ENCODE data around the gene ZFPM1.
A peak's percentile ranks its signal among the peaks of the same experiment; 100 is the strongest.

Gene ZFPM1

GRCh38 chr16:88460496-88461330, 7.6 kb downstream of the ZFPM1 start:
- Histone ChIP-seq H3K4me1 (ENCODE audit: control insufficient read depth, insufficient read depth, low read length, poor library complexity, severe bottlenecking) (peaks cover 29% of the 10 kb centered on the region), H3K27ac (ENCODE audit: low read depth, low read length, severe bottlenecking) (no peak overlapping the region), H3K36me3 (ENCODE audit: control insufficient read depth, insufficient read depth, low read length) (peaks cover 6% of the 10 kb centered on the region), H3K9me3 (ENCODE audit: control insufficient read depth, low read length) (no peaks in the 10 kb centered on the region), H3K4me3 (ENCODE audit: extremely low read depth, insufficient read depth, low read length, poor library complexity, severe bottlenecking) (no peak overlapping the region)
- 91 to 97% methylated on average over 15 to 18 of the region's 32 CpGs for WGBS, 2 experiments (ENCODE audit: insufficient coverage in 2 of 2)

GRCh38 chr16:88461331-88462269, 8.5 kb downstream of the ZFPM1 start:
- 34 to 64% methylated on average over 15 to 18 of the region's 30 CpGs for WGBS, 2 experiments (ENCODE audit: insufficient coverage in 2 of 2)
- Histone ChIP-seq H3K27ac (ENCODE audit: low read depth, low read length, severe bottlenecking) (peak overlapping the region; percentile 30), H3K9me3 (ENCODE audit: control insufficient read depth, low read length) (no peaks in the 10 kb centered on the region), H3K36me3 (ENCODE audit: control insufficient read depth, insufficient read depth, low read length) (peaks cover 6% of the 10 kb centered on the region), H3K4me1 (ENCODE audit: control insufficient read depth, insufficient read depth, low read length, poor library complexity, severe bottlenecking) (peaks cover 30% of the 10 kb centered on the region), H3K4me3 (ENCODE audit: extremely low read depth, insufficient read depth, low read length, poor library complexity, severe bottlenecking) (no peak overlapping the region)

- 60 to 66% methylated on average over 2 to 8 of the region's 12 CpGs for WGBS, 2 experiments (ENCODE audit: insufficient coverage in 2 of 2)
- H3K9me3 ChIP-seq (ENCODE audit: control insufficient read depth, low read length) = no peaks in the 10 kb centered on the region
- peaks cover 34% of the 10 kb centered on the region for H3K4me1 ChIP-seq (ENCODE audit: control insufficient read depth, insufficient read depth, low read length, poor library complexity, severe bottlenecking)
- no peak overlapping the region for H3K4me3 ChIP-seq (ENCODE audit: extremely low read depth, insufficient read depth, low read length, poor library complexity, severe bottlenecking)
- peaks cover 6% of the 10 kb centered on the region for H3K36me3 ChIP-seq (ENCODE audit: control insufficient read depth, insufficient read depth, low read length)
- H3K27ac ChIP-seq (ENCODE audit: low read depth, low read length, severe bottlenecking) = no peak overlapping the region
Observed at GRCh38 chr16:88462396-88462795, 9.3 kb downstream of the ZFPM1 start.

GRCh38 chr16:88463411-88463810, 10.3 kb downstream of the ZFPM1 start:
- Histone ChIP-seq H3K27ac (ENCODE audit: low read depth, low read length, severe bottlenecking) (no peak overlapping the region), H3K36me3 (ENCODE audit: control insufficient read depth, insufficient read depth, low read length) (no peaks in the 10 kb centered on the region), H3K9me3 (ENCODE audit: control insufficient read depth, low read length) (no peaks in the 10 kb centered on the region), H3K4me1 (ENCODE audit: control insufficient read depth, insufficient read depth, low read length, poor library complexity, severe bottlenecking) (peaks cover 41% of the 10 kb centered on the region), H3K4me3 (ENCODE audit: extremely low read depth, insufficient read depth, low read length, poor library complexity, severe bottlenecking) (no peak overlapping the region)
- 96% methylated on average over 13 to 16 of the region's 16 CpGs for WGBS, 2 experiments (ENCODE audit: insufficient coverage in 2 of 2)

- peak overlapping the region; percentile 66 for H3K27ac ChIP-seq (ENCODE audit: low read depth, low read length, severe bottlenecking)
- 89 to 93% methylated on average over 13 to 17 of the region's 25 CpGs for WGBS, 2 experiments (ENCODE audit: insufficient coverage in 2 of 2)
- H3K4me1 ChIP-seq (ENCODE audit: control insufficient read depth, insufficient read depth, low read length, poor library complexity, severe bottlenecking) = peaks cover 42% of the 10 kb centered on the region
- no peak overlapping the region for H3K4me3 ChIP-seq (ENCODE audit: extremely low read depth, insufficient read depth, low read length, poor library complexity, severe bottlenecking)
- H3K36me3 ChIP-seq (ENCODE audit: control insufficient read depth, insufficient read depth, low read length) = no peaks in the 10 kb centered on the region
- H3K9me3 ChIP-seq (ENCODE audit: control insufficient read depth, low read length) = no peaks in the 10 kb centered on the region
Observed at GRCh38 chr16:88464447-88465318, 11.6 kb downstream of the ZFPM1 start.

- peaks cover 35% of the 10 kb centered on the region for H3K4me1 ChIP-seq (ENCODE audit: control insufficient read depth, insufficient read depth, low read length, poor library complexity, severe bottlenecking)
- H3K9me3 ChIP-seq (ENCODE audit: control insufficient read depth, low read length) = no peaks in the 10 kb centered on the region
- peak overlapping the region; percentile 66 for H3K27ac ChIP-seq (ENCODE audit: low read depth, low read length, severe bottlenecking)
- WGBS, 2 experiments (ENCODE audit: insufficient coverage in 2 of 2) = 91 to 97% methylated on average over 18 to 21 of the region's 22 CpGs
- H3K36me3 ChIP-seq (ENCODE audit: control insufficient read depth, insufficient read depth, low read length) = no peaks in the 10 kb centered on the region
- no peak overlapping the region for H3K4me3 ChIP-seq (ENCODE audit: extremely low read depth, insufficient read depth, low read length, poor library complexity, severe bottlenecking)
Observed at GRCh38 chr16:88465387-88465983, 12.4 kb downstream of the ZFPM1 start.

GRCh38 chr16:88466175-88466862, 13.2 kb downstream of the ZFPM1 start:
- Histone ChIP-seq H3K27ac (ENCODE audit: low read depth, low read length, severe bottlenecking) (no peak overlapping the region), H3K4me3 (ENCODE audit: extremely low read depth, insufficient read depth, low read length, poor library complexity, severe bottlenecking) (no peak overlapping the region), H3K36me3 (ENCODE audit: control insufficient read depth, insufficient read depth, low read length) (no peaks in the 10 kb centered on the region), H3K4me1 (ENCODE audit: control insufficient read depth, insufficient read depth, low read length, poor library complexity, severe bottlenecking) (peaks cover 31% of the 10 kb centered on the region), H3K9me3 (ENCODE audit: control insufficient read depth, low read length) (no peaks in the 10 kb centered on the region)
- 94% methylated on average over 10 to 14 of the region's 15 CpGs for WGBS, 2 experiments (ENCODE audit: insufficient coverage in 2 of 2)

- H3K27ac ChIP-seq (ENCODE audit: low read depth, low read length, severe bottlenecking) = no peak overlapping the region
- WGBS, 2 experiments (ENCODE audit: insufficient coverage in 2 of 2) = 92 to 93% methylated on average over 13 of the region's 13 CpGs
- H3K4me1 ChIP-seq (ENCODE audit: control insufficient read depth, insufficient read depth, low read length, poor library complexity, severe bottlenecking) = peaks cover 28% of the 10 kb centered on the region
- H3K36me3 ChIP-seq (ENCODE audit: control insufficient read depth, insufficient read depth, low read length) = no peaks in the 10 kb centered on the region
- H3K4me3 ChIP-seq (ENCODE audit: extremely low read depth, insufficient read depth, low read length, poor library complexity, severe bottlenecking) = no peak overlapping the region
- H3K9me3 ChIP-seq (ENCODE audit: control insufficient read depth, low read length) = no peaks in the 10 kb centered on the region
Observed at GRCh38 chr16:88466949-88467348, 13.9 kb downstream of the ZFPM1 start.

GRCh38 chr16:88467541-88467944, 14.5 kb downstream of the ZFPM1 start:
- no peaks in the 10 kb centered on the region for H3K9me3 ChIP-seq (ENCODE audit: control insufficient read depth, low read length)
- peaks cover 28% of the 10 kb centered on the region for H3K4me1 ChIP-seq (ENCODE audit: control insufficient read depth, insufficient read depth, low read length, poor library complexity, severe bottlenecking)
- no peak overlapping the region for H3K27ac ChIP-seq (ENCODE audit: low read depth, low read length, severe bottlenecking)
- WGBS, 2 experiments (ENCODE audit: insufficient coverage in 2 of 2) = 68 to 89% methylated on average over 7 to 16 of the region's 18 CpGs
- no peaks in the 10 kb centered on the region for H3K36me3 ChIP-seq (ENCODE audit: control insufficient read depth, insufficient read depth, low read length)
- no peak overlapping the region for H3K4me3 ChIP-seq (ENCODE audit: extremely low read depth, insufficient read depth, low read length, poor library complexity, severe bottlenecking)

All from mesodermal cell (in vitro differentiated cells).